Esophagus muscularis mucosa (tissue), 4 donors: ENCODE results near the gene FADS3. TPM values are rescaled to one million over a fixed set of nuclear protein-coding genes. Genes with fewer than 3 reads are reported as not detected.

ENCODE experiments used
- DNase-seq: peaks from one replicate; pipeline ENCODE4 v3.0.0-alpha.2; 2017; ENCODE audit errors: extremely low spot score
- H3K27ac ChIP-seq, 4 donors: fragments of 200-600 bp; sonication (generic); replicated peaks in 1 of 4; 1 replicate in 3 of 4; 2 replicates in 1 of 4; pipeline ENCODE4 v1.5.1; 2016 to 2019; ENCODE audit warnings: mild to moderate bottlenecking in 1 of 4
- H3K27me3 ChIP-seq, 4 donors: fragments of 200-600 bp; sonication (generic); one replicate each; pipeline versions ENCODE4 v1.5.1 to v1.6.0; 2016 to 2019
- H3K36me3 ChIP-seq, 4 donors: fragments of 200-600 bp; sonication (generic); one replicate each; pipeline ENCODE4 v1.5.1; 2016 to 2019
- H3K4me1 ChIP-seq, 4 donors: fragments of 200-600 bp; sonication (generic); one replicate each; pipeline ENCODE4 v1.5.1; 2016 to 2019
- H3K4me3 ChIP-seq, 4 donors: fragments of 200-600 bp; sonication (generic); 1 replicate in 2 of 4; 2 replicates in 2 of 4; pipeline ENCODE4 v1.5.1; 2016 to 2019; ENCODE audit warnings: mild to moderate bottlenecking in 4 of 4, moderate library complexity in 1 of 4
- H3K9me3 ChIP-seq, 4 donors: fragments of 200-600 bp; sonication (generic); 1 replicate in 3 of 4; 2 replicates in 1 of 4; pipeline ENCODE4 v1.5.1; 2016 to 2019
- CTCF ChIP-seq, 3 experiments: fragments of 200-600 bp in 2 of 3; fragments of 450-650 bp in 1 of 3; sonication (generic) in 2 of 3; IDR thresholded peaks; one replicate each; pipeline ENCODE4 v1.5.1; 2017 to 2019; ENCODE audit warnings: antibody characterized with exemption in 3 of 3, mild to moderate bottlenecking in 2 of 3, moderate library complexity in 1 of 3
- EP300 ChIP-seq: sonication (generic); formaldehyde crosslinking; IDR thresholded peaks from one replicate; pipeline ENCODE4 v1.6.1; 2017; ENCODE audit warnings: antibody characterized with exemption
- POLR2A ChIP-seq: fragments of 450-650 bp; IDR thresholded peaks from one replicate; pipeline ENCODE4 v1.6.1; 2017; ENCODE audit warnings: antibody characterized with exemption, moderate library complexity, mild to moderate bottlenecking, low read depth
- POLR2AphosphoS5 ChIP-seq, 2 donors: sonication (generic); formaldehyde crosslinking; IDR thresholded peaks; one replicate each; pipeline ENCODE4 v1.6.1; 2017; ENCODE audit warnings: antibody characterized with exemption in 2 of 2
- WGBS: methylation state at CpG from one replicate; pipeline ENCODE4 v1.1.5; 2018; 5-methylcytosine and 5-hydroxymethylcytosine counted together
- intact Hi-C: fragments of 100-400 bp; cut with DNase I; formaldehyde crosslinking; loops from one replicate; pipeline ENCODE4 v1.15.1; 2023
- total RNA-seq, 4 donors: library from RNA; depleted of rRNA; stranded (reverse); fragments of >200 nt; gene quantifications; one replicate each; pipeline versions ENCODE4 v1.1.0 to v1.2.1, GENCODE V29; 2016

The FADS3 gene
- total RNA-seq, 4 donors from 2014 or later: 42.4 to 103 (median 57.8) TPM

GRCh38 chr11:61905067-61905696 is 13.8 kb upstream of the FADS3 start:
- intact Hi-C loops: no loop called here
- H3K36me3 ChIP-seq: peaks cover 19 to 76% (median 48%) of the 10 kb centered on the region in 4 donors
- H3K27me3 ChIP-seq: no peaks in the 10 kb centered on the region
- TF ChIP-seq POLR2AphosphoS5 (IDR thresholded peaks at IDR 0.05) (no peak), EP300 (no peak), CTCF (IDR thresholded peaks at IDR 0.05) (no peak), POLR2A (no peak)
- no peak overlapping the region for H3K27ac ChIP-seq
- H3K4me1 ChIP-seq: peaks cover 0 to 25% (median 22%) of the 10 kb centered on the region in 4 donors
- 84% methylated on average over 13 of the region's 13 CpGs for WGBS
- DNase-seq: no peak
- H3K9me3 ChIP-seq: no peaks in the 10 kb centered on the region
- no peak overlapping the region for H3K4me3 ChIP-seq

GRCh38 chr11:61904539-61905048 is 13.2 kb upstream of the FADS3 start:
- DNase-seq: no peak
- Histone ChIP-seq H3K4me1 (peaks cover 0 to 22% (median 20%) of the 10 kb centered on the region in 4 donors), H3K9me3 (no peaks in the 10 kb centered on the region), H3K27me3 (no peaks in the 10 kb centered on the region), H3K27ac (peak overlapping the region in 1 of 4 donors; percentile 22), H3K4me3 (no peak overlapping the region), H3K36me3 (peaks cover 19 to 82% (median 50%) of the 10 kb centered on the region in 4 donors)
- no peak for TF ChIP-seq POLR2AphosphoS5 (IDR thresholded peaks at IDR 0.05)
- no peak for TF ChIP-seq CTCF (IDR thresholded peaks at IDR 0.05)
- TF ChIP-seq EP300: no peak
- TF ChIP-seq POLR2A: no peak
- intact Hi-C loops: no loop called here
- 90% methylated on average over 6 of the region's 19 CpGs for WGBS

GRCh38 chr11:61903845-61904244 is 12.5 kb upstream of the FADS3 start:
- peak overlapping the region in 1 of 4 donors; percentile 22 for H3K27ac ChIP-seq
- no peaks in the 10 kb centered on the region for H3K9me3 ChIP-seq
- no peak for DNase-seq
- TF ChIP-seq POLR2A: no peak
- no peak for TF ChIP-seq EP300
- TF ChIP-seq CTCF (IDR thresholded peaks at IDR 0.05): no peak
- no peak for TF ChIP-seq POLR2AphosphoS5 (IDR thresholded peaks at IDR 0.05)
- 96% methylated on average over 3 of the region's 3 CpGs for WGBS
- H3K36me3 ChIP-seq: peaks cover 19 to 83% (median 51%) of the 10 kb centered on the region in 4 donors
- H3K4me3 ChIP-seq: no peak overlapping the region
- H3K27me3 ChIP-seq: no peaks in the 10 kb centered on the region
- intact Hi-C loops: no loop called here
- H3K4me1 ChIP-seq: peaks cover 7 to 22% (median 20%) of the 10 kb centered on the region in 4 donors

- TF ChIP-seq POLR2A (no peak), EP300 (no peak), POLR2AphosphoS5 (IDR thresholded peaks at IDR 0.05) (no peak), CTCF (IDR thresholded peaks at IDR 0.05) (no peak)
- Histone ChIP-seq H3K27me3 (no peaks in the 10 kb centered on the region), H3K4me3 (no peak overlapping the region), H3K36me3 (peaks cover 19 to 89% (median 45%) of the 10 kb centered on the region in 4 donors), H3K9me3 (no peaks in the 10 kb centered on the region), H3K27ac (no peak overlapping the region), H3K4me1 (peaks cover 9 to 26% (median 19%) of the 10 kb centered on the region in 4 donors)
- DNase-seq: no peak
- intact Hi-C loops: no loop called here
- WGBS: 88% methylated on average over 11 of the region's 11 CpGs
Measured at GRCh38 chr11:61902313-61902712, 11.0 kb upstream of the FADS3 start.
